Measurements from ENCODE around the gene ZNF451. TPM values are rescaled to one million over a fixed set of nuclear protein-coding genes. Genes with fewer than 3 reads are reported as not detected.

Gene ZNF451
- total RNA-seq, 1 experiment from 2014 or later = 34.5 TPM

GRCh38 chr6:57064809-57065208 is 25.2 kb upstream of the ZNF451 start:
- no peak for ATAC-seq
- Histone ChIP-seq H3K9me3 (ENCODE audit: low read length) (no peaks in the 10 kb centered on the region), H3K4me1 (ENCODE audit: insufficient read depth, low read length) (no peaks in the 10 kb centered on the region), H3K79me2 (ENCODE audit: low read length) (no peaks in the 10 kb centered on the region), H3K36me3 (ENCODE audit: low read depth, low read length) (peaks cover 9% of the 10 kb centered on the region), H2AFZ (ENCODE audit: low read length) (no peak overlapping the region), H3K4me3 (ENCODE audit: low read length) (no peak overlapping the region), H3K27ac (ENCODE audit: low read length) (no peak overlapping the region), H3F3A (ENCODE audit: low read length, unreplicated experiment) (no peaks in the 10 kb centered on the region), H3K27me3 (ENCODE audit: low read length) (no peaks in the 10 kb centered on the region), H3K9ac (ENCODE audit: low read length) (no peak overlapping the region), H4K20me1 (ENCODE audit: low read length) (no peaks in the 10 kb centered on the region), H3K4me2 (ENCODE audit: low read length) (no peak overlapping the region), H3K9me2 (replicated peaks; ENCODE audit: low read length) (no peaks in the 10 kb centered on the region)
- ChIA-PET POLR2A (ENCODE audit: unreplicated experiment) (no interaction called here), CTCF (no interaction called here)
- intact Hi-C loops (cut with micrococcal nuclease) = no loop called here
- no peak for DNase-seq
- TF ChIP-seq EZH2 (IDR thresholded peaks at IDR 0.05; ENCODE audit: low read length, unreplicated experiment) (no peak), EZH2phosphoT487 (IDR thresholded peaks at IDR 0.05; ENCODE audit: borderline replicate concordance, low read length) (no peak), CTCF (conservative IDR thresholded peaks at IDR 0.05; ENCODE audit: low read depth, low read length) (no peak)
- BruUV-seq (replicated peaks) = no TSS peak

GRCh38 chr6:57068061-57068460 is 21.9 kb upstream of the ZNF451 start:
- Histone ChIP-seq H2AFZ (ENCODE audit: low read length) (no peak overlapping the region), H3K4me1 (ENCODE audit: insufficient read depth, low read length) (no peaks in the 10 kb centered on the region), H4K20me1 (ENCODE audit: low read length) (no peaks in the 10 kb centered on the region), H3K9ac (ENCODE audit: low read length) (no peak overlapping the region), H3K9me3 (ENCODE audit: low read length) (no peaks in the 10 kb centered on the region), H3K79me2 (ENCODE audit: low read length) (no peaks in the 10 kb centered on the region), H3K27me3 (ENCODE audit: low read length) (no peaks in the 10 kb centered on the region), H3K4me3 (ENCODE audit: low read length) (no peak overlapping the region), H3K27ac (ENCODE audit: low read length) (no peak overlapping the region), H3F3A (ENCODE audit: low read length, unreplicated experiment) (no peaks in the 10 kb centered on the region), H3K4me2 (ENCODE audit: low read length) (no peak overlapping the region), H3K9me2 (replicated peaks; ENCODE audit: low read length) (no peaks in the 10 kb centered on the region), H3K36me3 (ENCODE audit: low read depth, low read length) (no peaks in the 10 kb centered on the region; the same call in 1 of the 2 replicates)
- intact Hi-C loops (cut with micrococcal nuclease) = no loop called here
- POLR2A ChIA-PET (ENCODE audit: unreplicated experiment) = no interaction called here
- no TSS peak for BruUV-seq (replicated peaks)
- CTCF ChIA-PET = no interaction called here
- ATAC-seq = no peak
- TF ChIP-seq CTCF (conservative IDR thresholded peaks at IDR 0.05; ENCODE audit: low read depth, low read length) (no peak), EZH2phosphoT487 (IDR thresholded peaks at IDR 0.05; ENCODE audit: borderline replicate concordance, low read length) (no peak), EZH2 (IDR thresholded peaks at IDR 0.05; ENCODE audit: low read length, unreplicated experiment) (no peak)
- DNase-seq = no peak

GRCh38 chr6:57069228-57069627 is 20.8 kb upstream of the ZNF451 start:
- intact Hi-C loops (cut with micrococcal nuclease) = no loop called here
- no peak overlapping the region for H3K4me2 ChIP-seq (ENCODE audit: low read length)
- BruUV-seq (replicated peaks) = no TSS peak
- H3K9ac ChIP-seq (ENCODE audit: low read length) = no peak overlapping the region
- no peak for DNase-seq
- no peak overlapping the region for H3K4me3 ChIP-seq (ENCODE audit: low read length)
- H3K9me3 ChIP-seq (ENCODE audit: low read length) = no peaks in the 10 kb centered on the region
- H3K27ac ChIP-seq (ENCODE audit: low read length) = no peak overlapping the region
- H3K4me1 ChIP-seq (ENCODE audit: insufficient read depth, low read length) = no peaks in the 10 kb centered on the region
- no peaks in the 10 kb centered on the region for H3K9me2 ChIP-seq (replicated peaks; ENCODE audit: low read length)
- no peak overlapping the region for H2AFZ ChIP-seq (ENCODE audit: low read length)
- H3F3A ChIP-seq (ENCODE audit: low read length, unreplicated experiment) = no peaks in the 10 kb centered on the region
- POLR2A ChIA-PET (ENCODE audit: unreplicated experiment) = no interaction called here
- no peaks in the 10 kb centered on the region for H3K79me2 ChIP-seq (ENCODE audit: low read length)
- no peaks in the 10 kb centered on the region; the same call in 1 of the 2 replicates for H3K36me3 ChIP-seq (ENCODE audit: low read depth, low read length)
- TF ChIP-seq EZH2phosphoT487 (IDR thresholded peaks at IDR 0.05; ENCODE audit: borderline replicate concordance, low read length) = no peak
- no peak for TF ChIP-seq CTCF (conservative IDR thresholded peaks at IDR 0.05; ENCODE audit: low read depth, low read length)
- TF ChIP-seq EZH2 (IDR thresholded peaks at IDR 0.05; ENCODE audit: low read length, unreplicated experiment) = no peak
- CTCF ChIA-PET = no interaction called here
- H3K27me3 ChIP-seq (ENCODE audit: low read length) = no peaks in the 10 kb centered on the region
- H4K20me1 ChIP-seq (ENCODE audit: low read length) = no peaks in the 10 kb centered on the region
- ATAC-seq = no peak
